Sigmoid colon (tissue), 7 donors: Measurements from ENCODE around the gene C1D. TPM values are rescaled to one million over a fixed set of nuclear protein-coding genes. Genes with fewer than 3 reads are reported as not detected.

Source experiments
- DNase-seq: peaks from one replicate; pipeline ENCODE4 v3.0.0-alpha.2; 2019
- H3K27ac ChIP-seq, 4 donors: fragments of 200-600 bp; sonication (generic); one replicate each; pipeline ENCODE4 v1.5.1; 2016 to 2019; ENCODE audit warnings: mild to moderate bottlenecking in 1 of 4
- H3K27me3 ChIP-seq, 3 donors: fragments of 200-600 bp; sonication (generic); one replicate each; pipeline ENCODE4 v1.5.1; 2019; ENCODE audit warnings: mild to moderate bottlenecking in 1 of 3
- H3K36me3 ChIP-seq, 4 donors: fragments of 200-600 bp; sonication (generic); one replicate each; pipeline ENCODE4 v1.5.1; 2016 to 2019
- H3K4me1 ChIP-seq, 4 donors: fragments of 200-600 bp; sonication (generic); one replicate each; pipeline ENCODE4 v1.5.1; 2017 to 2019
- H3K4me3 ChIP-seq, 4 donors: fragments of 200-600 bp; sonication (generic); one replicate each; pipeline ENCODE4 v1.5.1; 2017 to 2019; ENCODE audit warnings: mild to moderate bottlenecking in 2 of 4, moderate library complexity in 1 of 4
- H3K9me3 ChIP-seq, 4 donors: fragments of 200-600 bp in 3 of 4; sonication (generic) in 3 of 4; one replicate each; pipeline versions ENCODE4 v1.5.1 to v1.6.1; 2013 to 2019
- EP300 ChIP-seq, 4 donors: sonication (generic); formaldehyde crosslinking; IDR thresholded peaks; one replicate each; pipeline ENCODE4 v1.6.1; 2017; ENCODE audit warnings: antibody characterized with exemption in 4 of 4
- POLR2A ChIP-seq, 2 donors: fragments of 450-650 bp; IDR thresholded peaks; one replicate each; pipeline ENCODE4 v1.6.1; 2016; ENCODE audit warnings: antibody characterized with exemption in 2 of 2, mild to moderate bottlenecking in 2 of 2, moderate library complexity in 2 of 2
- POLR2AphosphoS5 ChIP-seq, 4 donors: sonication (generic); formaldehyde crosslinking; IDR thresholded peaks; one replicate each; pipeline ENCODE4 v1.6.1; 2017; ENCODE audit warnings: antibody characterized with exemption in 4 of 4
- WGBS, 2 donors: extraction: QIAGEN DNeasy Blood & Tissue Kit; methylation state at CpG; one replicate each; pipeline ENCODE4 v1.1.7; 2013; 5-methylcytosine and 5-hydroxymethylcytosine counted together
- intact Hi-C: fragments of 100-400 bp; cut with DNase I; formaldehyde crosslinking; loops from one replicate; pipeline ENCODE4 v1.15.1; 2023
- polyA plus RNA-seq, 3 donors: library from polyadenylated mRNA; stranded (reverse); fragments of 200-250 nt; gene quantifications; one replicate each; pipeline ENCODE4 v1.2.3, GENCODE V29; 2013
- total RNA-seq, 4 donors: library from RNA; depleted of rRNA; stranded (reverse); fragments of >200 nt; gene quantifications; one replicate each; pipeline ENCODE4 v1.1.0, GENCODE V29; 2016
- TF ChIP-seq, protein P1 (sequence below), 4 experiments: fragments of 450-650 bp in 3 of 4; fragments of 200-600 bp in 1 of 4; IDR thresholded peaks; one replicate each; pipeline ENCODE4 v1.5.1; 2016 to 2019; ENCODE audit warnings: antibody characterized with exemption in 4 of 4, mild to moderate bottlenecking in 3 of 4, moderate library complexity in 2 of 4
- donor health status: healthy with polysubstance abuse.
- donor health status: Bipolar disorder and iron deficiency.
- donor health status: healthy.

Gene C1D
- total and polyA plus RNA-seq, 7 donors = 30.6 to 77.0 (median 40.0) TPM

- WGBS, 2 donors = 73 to 88% methylated on average over 3 of the region's 3 CpGs
- DNase-seq = no peak
- Histone ChIP-seq H3K4me1 (no peaks in the 10 kb centered on the region), H3K4me3 (no peak overlapping the region), H3K27ac (no peak overlapping the region), H3K9me3 (peaks cover 0 to under 1% (median 0%) of the 10 kb centered on the region in 4 donors), H3K27me3 (no peaks in the 10 kb centered on the region), H3K36me3 (no peaks in the 10 kb centered on the region)
- intact Hi-C loops = no loop called here
- no peak for TF ChIP-seq EP300 (IDR thresholded peaks at IDR 0.05)
- TF ChIP-seq, protein P1, sequence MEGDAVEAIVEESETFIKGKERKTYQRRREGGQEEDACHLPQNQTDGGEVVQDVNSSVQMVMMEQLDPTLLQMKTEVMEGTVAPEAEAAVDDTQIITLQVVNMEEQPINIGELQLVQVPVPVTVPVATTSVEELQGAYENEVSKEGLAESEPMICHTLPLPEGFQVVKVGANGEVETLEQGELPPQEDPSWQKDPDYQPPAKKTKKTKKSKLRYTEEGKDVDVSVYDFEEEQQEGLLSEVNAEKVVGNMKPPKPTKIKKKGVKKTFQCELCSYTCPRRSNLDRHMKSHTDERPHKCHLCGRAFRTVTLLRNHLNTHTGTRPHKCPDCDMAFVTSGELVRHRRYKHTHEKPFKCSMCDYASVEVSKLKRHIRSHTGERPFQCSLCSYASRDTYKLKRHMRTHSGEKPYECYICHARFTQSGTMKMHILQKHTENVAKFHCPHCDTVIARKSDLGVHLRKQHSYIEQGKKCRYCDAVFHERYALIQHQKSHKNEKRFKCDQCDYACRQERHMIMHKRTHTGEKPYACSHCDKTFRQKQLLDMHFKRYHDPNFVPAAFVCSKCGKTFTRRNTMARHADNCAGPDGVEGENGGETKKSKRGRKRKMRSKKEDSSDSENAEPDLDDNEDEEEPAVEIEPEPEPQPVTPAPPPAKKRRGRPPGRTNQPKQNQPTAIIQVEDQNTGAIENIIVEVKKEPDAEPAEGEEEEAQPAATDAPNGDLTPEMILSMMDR (IDR thresholded peaks at IDR 0.05) = no peak
- no peak for TF ChIP-seq POLR2AphosphoS5 (IDR thresholded peaks at IDR 0.05)
- no peak for TF ChIP-seq POLR2A (IDR thresholded peaks at IDR 0.05)
Observed at GRCh38 chr2:67993329-67993728, 69.5 kb downstream of the C1D start.

DNA sequence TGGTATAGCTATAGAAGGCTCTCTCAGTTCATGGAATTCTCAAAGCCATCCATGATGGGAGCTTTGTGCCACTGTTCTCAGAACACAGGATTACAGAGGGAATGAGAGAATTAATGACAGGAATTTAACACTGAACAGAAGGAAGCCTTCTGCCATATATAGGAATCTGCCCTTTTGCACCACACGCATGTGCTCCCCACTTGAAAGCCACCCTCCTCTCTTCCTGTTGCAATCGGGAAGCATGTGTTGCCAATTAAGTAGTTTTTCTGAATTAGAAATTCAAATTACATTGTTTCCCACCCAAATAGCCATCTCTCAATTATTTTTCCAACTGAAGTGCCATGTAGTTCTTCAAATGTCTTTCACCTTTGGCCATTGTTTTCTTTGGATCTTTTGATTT, 71.3 kb downstream of the C1D start:
- Histone ChIP-seq H3K9me3 (peaks cover 0 to 3% (median 0%) of the 10 kb centered on the region in 4 donors), H3K4me3 (no peak overlapping the region), H3K27me3 (no peaks in the 10 kb centered on the region), H3K36me3 (no peaks in the 10 kb centered on the region), H3K4me1 (no peaks in the 10 kb centered on the region), H3K27ac (no peak overlapping the region)
- 68 to 69% methylated on average over 2 of the region's 2 CpGs for WGBS, 2 donors
- TF ChIP-seq POLR2AphosphoS5 (IDR thresholded peaks at IDR 0.05) (no peak), POLR2A (IDR thresholded peaks at IDR 0.05) (no peak), EP300 (IDR thresholded peaks at IDR 0.05) (no peak)
- TF ChIP-seq, protein P1 (IDR thresholded peaks at IDR 0.05) = no peak
- intact Hi-C loops = no loop called here
- DNase-seq = no peak

Other genes with a start within 250 kb of the C1D start
- 10 to 100 TPM in 3 of 4 donors, 1 to 10 TPM in 1; 9.1 to 20.7 (median 17.2) TPM for gene PNO1, start 94.9 kb upstream of the C1D start, total RNA-seq
- gene PNO1, start 94.9 kb upstream of the C1D start, polyA plus RNA-seq = 10 to 100 TPM in 1 of 3 donors, 1 to 10 TPM in 2; 6.0 to 10.5 (median 7.9) TPM
- gene PPP3R1, start 189.5 kb upstream of the C1D start, total RNA-seq = 10 to 100 TPM; 28.4 to 38.5 (median 36.6) TPM
- 10 to 100 TPM; 17.4 to 28.8 (median 27.5) TPM for gene PPP3R1, start 189.5 kb upstream of the C1D start, polyA plus RNA-seq